ENCODE data around the gene VAV3. TPM values are rescaled to one million over a fixed set of nuclear protein-coding genes. Genes with fewer than 3 reads are reported as not detected.

The VAV3 gene
- total and polyA plus RNA-seq, 2 of the 8 experiments (the other 6 are each of a cell fraction or from before 2014, with no cell fraction given): 2.9 to 7.9 TPM

DNA sequence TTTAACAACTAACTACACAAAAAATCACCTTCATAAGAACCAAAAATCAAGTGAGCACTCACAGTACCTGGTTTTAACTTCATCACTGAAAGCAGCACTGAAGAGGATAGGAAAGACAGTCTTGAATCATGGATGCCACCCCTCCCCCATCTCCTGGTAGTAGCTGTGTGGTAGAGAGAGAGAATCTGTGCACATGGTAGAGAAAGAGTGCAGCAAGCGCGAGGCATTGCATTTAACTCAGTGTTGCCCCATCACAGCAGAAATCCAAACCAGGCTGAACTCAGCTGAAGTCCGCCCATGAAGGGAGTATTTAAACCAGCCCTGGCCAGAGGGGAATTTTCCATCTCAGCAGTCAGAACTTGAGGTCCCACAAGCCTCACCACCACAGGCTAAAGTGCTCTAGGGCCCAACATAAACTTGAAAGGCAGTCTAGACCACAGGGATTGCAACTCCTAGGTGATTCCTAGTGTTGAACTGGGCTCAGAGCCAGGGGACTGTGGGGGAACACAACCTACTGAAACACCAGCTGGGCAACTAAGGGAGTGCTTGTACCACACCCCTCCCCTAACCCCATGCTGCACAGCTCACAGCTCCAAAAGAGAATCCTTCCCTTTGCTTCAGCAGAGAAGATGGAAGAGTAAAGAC, 38.4 kb downstream of the VAV3 start (continued):
- TF ChIP-seq, protein P1, sequence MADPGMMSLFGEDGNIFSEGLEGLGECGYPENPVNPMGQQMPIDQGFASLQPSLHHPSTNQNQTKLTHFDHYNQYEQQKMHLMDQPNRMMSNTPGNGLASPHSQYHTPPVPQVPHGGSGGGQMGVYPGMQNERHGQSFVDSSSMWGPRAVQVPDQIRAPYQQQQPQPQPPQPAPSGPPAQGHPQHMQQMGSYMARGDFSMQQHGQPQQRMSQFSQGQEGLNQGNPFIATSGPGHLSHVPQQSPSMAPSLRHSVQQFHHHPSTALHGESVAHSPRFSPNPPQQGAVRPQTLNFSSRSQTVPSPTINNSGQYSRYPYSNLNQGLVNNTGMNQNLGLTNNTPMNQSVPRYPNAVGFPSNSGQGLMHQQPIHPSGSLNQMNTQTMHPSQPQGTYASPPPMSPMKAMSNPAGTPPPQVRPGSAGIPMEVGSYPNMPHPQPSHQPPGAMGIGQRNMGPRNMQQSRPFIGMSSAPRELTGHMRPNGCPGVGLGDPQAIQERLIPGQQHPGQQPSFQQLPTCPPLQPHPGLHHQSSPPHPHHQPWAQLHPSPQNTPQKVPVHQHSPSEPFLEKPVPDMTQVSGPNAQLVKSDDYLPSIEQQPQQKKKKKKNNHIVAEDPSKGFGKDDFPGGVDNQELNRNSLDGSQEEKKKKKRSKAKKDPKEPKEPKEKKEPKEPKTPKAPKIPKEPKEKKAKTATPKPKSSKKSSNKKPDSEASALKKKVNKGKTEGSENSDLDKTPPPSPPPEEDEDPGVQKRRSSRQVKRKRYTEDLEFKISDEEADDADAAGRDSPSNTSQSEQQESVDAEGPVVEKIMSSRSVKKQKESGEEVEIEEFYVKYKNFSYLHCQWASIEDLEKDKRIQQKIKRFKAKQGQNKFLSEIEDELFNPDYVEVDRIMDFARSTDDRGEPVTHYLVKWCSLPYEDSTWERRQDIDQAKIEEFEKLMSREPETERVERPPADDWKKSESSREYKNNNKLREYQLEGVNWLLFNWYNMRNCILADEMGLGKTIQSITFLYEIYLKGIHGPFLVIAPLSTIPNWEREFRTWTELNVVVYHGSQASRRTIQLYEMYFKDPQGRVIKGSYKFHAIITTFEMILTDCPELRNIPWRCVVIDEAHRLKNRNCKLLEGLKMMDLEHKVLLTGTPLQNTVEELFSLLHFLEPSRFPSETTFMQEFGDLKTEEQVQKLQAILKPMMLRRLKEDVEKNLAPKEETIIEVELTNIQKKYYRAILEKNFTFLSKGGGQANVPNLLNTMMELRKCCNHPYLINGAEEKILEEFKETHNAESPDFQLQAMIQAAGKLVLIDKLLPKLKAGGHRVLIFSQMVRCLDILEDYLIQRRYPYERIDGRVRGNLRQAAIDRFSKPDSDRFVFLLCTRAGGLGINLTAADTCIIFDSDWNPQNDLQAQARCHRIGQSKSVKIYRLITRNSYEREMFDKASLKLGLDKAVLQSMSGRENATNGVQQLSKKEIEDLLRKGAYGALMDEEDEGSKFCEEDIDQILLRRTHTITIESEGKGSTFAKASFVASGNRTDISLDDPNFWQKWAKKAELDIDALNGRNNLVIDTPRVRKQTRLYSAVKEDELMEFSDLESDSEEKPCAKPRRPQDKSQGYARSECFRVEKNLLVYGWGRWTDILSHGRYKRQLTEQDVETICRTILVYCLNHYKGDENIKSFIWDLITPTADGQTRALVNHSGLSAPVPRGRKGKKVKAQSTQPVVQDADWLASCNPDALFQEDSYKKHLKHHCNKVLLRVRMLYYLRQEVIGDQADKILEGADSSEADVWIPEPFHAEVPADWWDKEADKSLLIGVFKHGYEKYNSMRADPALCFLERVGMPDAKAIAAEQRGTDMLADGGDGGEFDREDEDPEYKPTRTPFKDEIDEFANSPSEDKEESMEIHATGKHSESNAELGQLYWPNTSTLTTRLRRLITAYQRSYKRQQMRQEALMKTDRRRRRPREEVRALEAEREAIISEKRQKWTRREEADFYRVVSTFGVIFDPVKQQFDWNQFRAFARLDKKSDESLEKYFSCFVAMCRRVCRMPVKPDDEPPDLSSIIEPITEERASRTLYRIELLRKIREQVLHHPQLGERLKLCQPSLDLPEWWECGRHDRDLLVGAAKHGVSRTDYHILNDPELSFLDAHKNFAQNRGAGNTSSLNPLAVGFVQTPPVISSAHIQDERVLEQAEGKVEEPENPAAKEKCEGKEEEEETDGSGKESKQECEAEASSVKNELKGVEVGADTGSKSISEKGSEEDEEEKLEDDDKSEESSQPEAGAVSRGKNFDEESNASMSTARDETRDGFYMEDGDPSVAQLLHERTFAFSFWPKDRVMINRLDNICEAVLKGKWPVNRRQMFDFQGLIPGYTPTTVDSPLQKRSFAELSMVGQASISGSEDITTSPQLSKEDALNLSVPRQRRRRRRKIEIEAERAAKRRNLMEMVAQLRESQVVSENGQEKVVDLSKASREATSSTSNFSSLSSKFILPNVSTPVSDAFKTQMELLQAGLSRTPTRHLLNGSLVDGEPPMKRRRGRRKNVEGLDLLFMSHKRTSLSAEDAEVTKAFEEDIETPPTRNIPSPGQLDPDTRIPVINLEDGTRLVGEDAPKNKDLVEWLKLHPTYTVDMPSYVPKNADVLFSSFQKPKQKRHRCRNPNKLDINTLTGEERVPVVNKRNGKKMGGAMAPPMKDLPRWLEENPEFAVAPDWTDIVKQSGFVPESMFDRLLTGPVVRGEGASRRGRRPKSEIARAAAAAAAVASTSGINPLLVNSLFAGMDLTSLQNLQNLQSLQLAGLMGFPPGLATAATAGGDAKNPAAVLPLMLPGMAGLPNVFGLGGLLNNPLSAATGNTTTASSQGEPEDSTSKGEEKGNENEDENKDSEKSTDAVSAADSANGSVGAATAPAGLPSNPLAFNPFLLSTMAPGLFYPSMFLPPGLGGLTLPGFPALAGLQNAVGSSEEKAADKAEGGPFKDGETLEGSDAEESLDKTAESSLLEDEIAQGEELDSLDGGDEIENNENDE (IDR thresholded peaks at IDR 0.05; ENCODE audit: insufficient replicate concordance, low read length): no peak
- TF ChIP-seq SAP30 (IDR thresholded peaks at IDR 0.05; ENCODE audit: insufficient read depth, insufficient replicate concordance, low read length): no peak
- TF ChIP-seq BCL11A (IDR thresholded peaks at IDR 0.05; ENCODE audit: low read depth in 2 of 2, low read length in 2 of 2): no peak
- TF ChIP-seq SRF (IDR thresholded peaks at IDR 0.05; ENCODE audit: low read depth, low read length): no peak
